Measurements from ENCODE around the gene SASH3.

GRCh38 chrX:129823115-129823514, 43.4 kb downstream of the SASH3 start:
- TF ChIP-seq, protein P1, sequence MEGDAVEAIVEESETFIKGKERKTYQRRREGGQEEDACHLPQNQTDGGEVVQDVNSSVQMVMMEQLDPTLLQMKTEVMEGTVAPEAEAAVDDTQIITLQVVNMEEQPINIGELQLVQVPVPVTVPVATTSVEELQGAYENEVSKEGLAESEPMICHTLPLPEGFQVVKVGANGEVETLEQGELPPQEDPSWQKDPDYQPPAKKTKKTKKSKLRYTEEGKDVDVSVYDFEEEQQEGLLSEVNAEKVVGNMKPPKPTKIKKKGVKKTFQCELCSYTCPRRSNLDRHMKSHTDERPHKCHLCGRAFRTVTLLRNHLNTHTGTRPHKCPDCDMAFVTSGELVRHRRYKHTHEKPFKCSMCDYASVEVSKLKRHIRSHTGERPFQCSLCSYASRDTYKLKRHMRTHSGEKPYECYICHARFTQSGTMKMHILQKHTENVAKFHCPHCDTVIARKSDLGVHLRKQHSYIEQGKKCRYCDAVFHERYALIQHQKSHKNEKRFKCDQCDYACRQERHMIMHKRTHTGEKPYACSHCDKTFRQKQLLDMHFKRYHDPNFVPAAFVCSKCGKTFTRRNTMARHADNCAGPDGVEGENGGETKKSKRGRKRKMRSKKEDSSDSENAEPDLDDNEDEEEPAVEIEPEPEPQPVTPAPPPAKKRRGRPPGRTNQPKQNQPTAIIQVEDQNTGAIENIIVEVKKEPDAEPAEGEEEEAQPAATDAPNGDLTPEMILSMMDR (IDR thresholded peaks at IDR 0.05), result peak in 3 of 4 experiments; percentile 26 to 34 (median 33)
- TF ChIP-seq POLR2A (IDR thresholded peaks at IDR 0.05), result no peak
